ENCODE data around the gene RAF1.
A peak's percentile ranks its signal among the peaks of the same experiment; 100 is the strongest.
"Not testable (repeated sequence)": the region's sequence is repeated elsewhere in the genome, so short reads cannot be mapped to it uniquely, and the experiment has no call there.

The RAF1 gene

GRCh38 chr3:12663936-12664908 is at the start of gene RAF1:
RAF1 (minus strand) TSS chr3:12664117; CDS start chr3:12618721, 45,396 bp downstream.
- Mint-ChIP-seq H3K27me3 (no peaks in the 10 kb centered on the region), H3K4me1 (peaks cover 33% of the 10 kb centered on the region), H3K9me3 (no peaks in the 10 kb centered on the region), H3K4me3 (peak within 1 kb of the TSS; percentile 86 to 94), H3K27ac (peak within 1 kb of the TSS; percentile 100)
- peak; percentile 97 to 98 for DNase-seq
- ATAC-seq: peak; percentile 98

- Mint-ChIP-seq H3K4me3 (no peak overlapping the region), H3K9me3 (no peaks in the 10 kb centered on the region), H3K4me1 (no peaks in the 10 kb centered on the region), H3K27ac (no peak overlapping the region), H3K27me3 (peaks cover 18% of the 10 kb centered on the region)
- ATAC-seq (no peak), DNase-seq (no peak)
These were observed 46.1 kb upstream of the RAF1 start for GRCh38 chr3:12710062-12710461.

GRCh38 chr3:12709334-12709733 is 45.4 kb upstream of the RAF1 start:
- Mint-ChIP-seq H3K27ac (no peak overlapping the region), H3K9me3 (no peaks in the 10 kb centered on the region), H3K4me3 (no peak overlapping the region), H3K27me3 (peaks cover 18% of the 10 kb centered on the region), H3K4me1 (no peaks in the 10 kb centered on the region)
- DNase-seq (no peak), ATAC-seq (no peak)

- H3K9me3 Mint-ChIP-seq: no peaks in the 10 kb centered on the region
- H3K4me3 Mint-ChIP-seq: no peak overlapping the region
- DNase-seq (no peak), ATAC-seq (no peak)
- H3K4me1 Mint-ChIP-seq: no peaks in the 10 kb centered on the region
- no peak overlapping the region for H3K27ac Mint-ChIP-seq
- H3K27me3 Mint-ChIP-seq: peaks cover 18% of the 10 kb centered on the region
These were observed 44.8 kb upstream of the RAF1 start for GRCh38 chr3:12708584-12709192.

GRCh38 chr3:12707449-12707848 is 43.5 kb upstream of the RAF1 start:
- DNase-seq (no peak), ATAC-seq (no peak)
- Mint-ChIP-seq H3K27me3 (peaks cover 13% of the 10 kb centered on the region), H3K4me3 (no peak overlapping the region), H3K9me3 (no peaks in the 10 kb centered on the region), H3K4me1 (no peaks in the 10 kb centered on the region), H3K27ac (no peak overlapping the region)

- H3K27ac Mint-ChIP-seq: peak overlapping the region in 1 of 2 donors; percentile 79
- no peaks in the 10 kb centered on the region for H3K9me3 Mint-ChIP-seq
- DNase-seq: peak; percentile 56 to 72
- H3K27me3 Mint-ChIP-seq: peaks cover 10% of the 10 kb centered on the region
- H3K4me1 Mint-ChIP-seq: no peaks in the 10 kb centered on the region
- no peak overlapping the region for H3K4me3 Mint-ChIP-seq
- ATAC-seq: peak; percentile 99
These were observed 42.8 kb upstream of the RAF1 start for GRCh38 chr3:12706504-12707253.

GRCh38 chr3:12705981-12706380 is 42.1 kb upstream of the RAF1 start:
- ATAC-seq: no peak
- Mint-ChIP-seq H3K4me3 (no peak overlapping the region), H3K9me3 (no peaks in the 10 kb centered on the region), H3K4me1 (no peaks in the 10 kb centered on the region), H3K27me3 (peaks cover 10% of the 10 kb centered on the region), H3K27ac (no peak overlapping the region)
- DNase-seq: no peak

- Mint-ChIP-seq H3K4me1 (no peaks in the 10 kb centered on the region), H3K4me3 (no peak overlapping the region), H3K27me3 (peaks cover 10% of the 10 kb centered on the region), H3K9me3 (no peaks in the 10 kb centered on the region), H3K27ac (no peak overlapping the region)
- DNase-seq: no peak
- no peak for ATAC-seq
These were observed 41.5 kb upstream of the RAF1 start for GRCh38 chr3:12705374-12705926.

GRCh38 chr3:12702501-12702900 is 38.6 kb upstream of the RAF1 start:
- Mint-ChIP-seq H3K4me1 (no peaks in the 10 kb centered on the region), H3K27ac (no peak overlapping the region), H3K27me3 (peaks cover 10% of the 10 kb centered on the region), H3K4me3 (no peak overlapping the region), H3K9me3 (no peaks in the 10 kb centered on the region)
- no peak for DNase-seq
- no peak for ATAC-seq

- not testable (repeated sequence) for H3K4me3 Mint-ChIP-seq, ATAC-seq, H3K27ac Mint-ChIP-seq, DNase-seq, H3K4me1 Mint-ChIP-seq, H3K9me3 Mint-ChIP-seq, H3K27me3 Mint-ChIP-seq
These were observed 37.7 kb upstream of the RAF1 start for GRCh38 chr3:12701601-12702000.

GRCh38 chr3:12700800-12701199 is 36.9 kb upstream of the RAF1 start:
- DNase-seq (no peak), ATAC-seq (no peak)
- Mint-ChIP-seq H3K27ac (no peak overlapping the region), H3K9me3 (no peaks in the 10 kb centered on the region), H3K4me3 (no peak overlapping the region), H3K4me1 (no peaks in the 10 kb centered on the region), H3K27me3 (no peaks in the 10 kb centered on the region)

GRCh38 chr3:12695916-12696315 is 32.0 kb upstream of the RAF1 start:
- no peaks in the 10 kb centered on the region for H3K9me3 Mint-ChIP-seq
- no peak for ATAC-seq
- H3K27me3 Mint-ChIP-seq: no peaks in the 10 kb centered on the region
- H3K27ac Mint-ChIP-seq: no peak overlapping the region
- DNase-seq: no peak
- H3K4me3 Mint-ChIP-seq: no peak overlapping the region
- no peaks in the 10 kb centered on the region for H3K4me1 Mint-ChIP-seq

GRCh38 chr3:12695112-12695511 is 31.2 kb upstream of the RAF1 start:
- no peaks in the 10 kb centered on the region for H3K9me3 Mint-ChIP-seq

GRCh38 chr3:12692444-12692843 is 28.5 kb upstream of the RAF1 start:
- Mint-ChIP-seq H3K4me1 (no peaks in the 10 kb centered on the region), H3K4me3 (no peak overlapping the region), H3K9me3 (no peaks in the 10 kb centered on the region), H3K27ac (no peak overlapping the region), H3K27me3 (peaks cover 7% of the 10 kb centered on the region)
- ATAC-seq: no peak
- DNase-seq: no peak

More at GRCh38 chr3:12695112-12695511, 31.2 kb upstream of the RAF1 start:
- no peaks in the 10 kb centered on the region for H3K27me3 Mint-ChIP-seq
- H3K4me3 Mint-ChIP-seq: no peak overlapping the region
- ATAC-seq (no peak), DNase-seq (no peak)
- no peaks in the 10 kb centered on the region for H3K4me1 Mint-ChIP-seq
- H3K27ac Mint-ChIP-seq: no peak overlapping the region

- ATAC-seq (no peak), DNase-seq (no peak)
- Mint-ChIP-seq H3K4me1 (no peaks in the 10 kb centered on the region), H3K4me3 (no peak overlapping the region), H3K27ac (no peak overlapping the region), H3K27me3 (peaks cover 7% of the 10 kb centered on the region), H3K9me3 (no peaks in the 10 kb centered on the region)
These were observed 26.2 kb upstream of the RAF1 start for GRCh38 chr3:12689997-12690711.
